NT2/D1 (cell line): ENCODE data around the gene CCDC175.

Experiments
- DNase-seq: peaks from one replicate; pipeline ENCODE4 v3.0.0-alpha.2; 2011; ENCODE audit warnings: low read depth, low spot score
- H3K27me3 ChIP-seq: 2 replicates; pipeline ENCODE4 v1.6.0; 2011; ENCODE audit warnings: mild to moderate bottlenecking; ENCODE audit not compliant: insufficient read length, insufficient read depth
- H3K36me3 ChIP-seq: 2 replicates; pipeline ENCODE4 v1.6.1; 2011; ENCODE audit warnings: mild to moderate bottlenecking, low read length, mixed read lengths; ENCODE audit not compliant: insufficient read depth, insufficient read length
- H3K4me1 ChIP-seq: 2 replicates; pipeline ENCODE4 v1.5.1; 2011; ENCODE audit not compliant: insufficient read depth, insufficient read length
- H3K4me3 ChIP-seq: 2 replicates; pipeline ENCODE4 v1.5.1; 2011; ENCODE audit warnings: low read depth; ENCODE audit not compliant: insufficient read length
- H3K9ac ChIP-seq: 2 replicates; pipeline ENCODE4 v1.6.0; 2011; ENCODE audit warnings: low read depth; ENCODE audit not compliant: insufficient read length
- H3K9me3 ChIP-seq: 2 replicates; pipeline ENCODE4 v1.5.1; 2011; ENCODE audit warnings: mild to moderate bottlenecking, low read length; ENCODE audit not compliant: insufficient read depth
- SUZ12 ChIP-seq: IDR thresholded peaks from 2 replicates; pipeline ENCODE4 v1.6.1; 2011; ENCODE audit not compliant: insufficient read length, insufficient read depth; ENCODE audit errors: extremely low read depth
- YY1 ChIP-seq: IDR thresholded peaks from 2 replicates; pipeline ENCODE4 v1.6.1; 2011; ENCODE audit not compliant: insufficient read length, insufficient read depth
- ZNF274 ChIP-seq: IDR thresholded peaks from 2 replicates; pipeline ENCODE4 v1.6.1; 2011; ENCODE audit warnings: mild to moderate bottlenecking, low read depth, low read length

The CCDC175 gene

GRCh38 chr14:59510966-59511365, 65.6 kb downstream of the CCDC175 start:
- Histone ChIP-seq H3K4me3 (no peak overlapping the region), H3K9me3 (peaks cover 9% of the 10 kb centered on the region; the same call in 1 of the 2 replicates), H3K27me3 (no peaks in the 10 kb centered on the region), H3K9ac (no peak overlapping the region), H3K4me1 (no peaks in the 10 kb centered on the region), H3K36me3 (no peaks in the 10 kb centered on the region)
- no peak for TF ChIP-seq ZNF274
- TF ChIP-seq YY1 = no peak
- TF ChIP-seq SUZ12 = no peak
- DNase-seq = no peak

GRCh38 chr14:59510001-59510400, 66.6 kb downstream of the CCDC175 start:
- DNase-seq = no peak
- no peak for TF ChIP-seq ZNF274
- TF ChIP-seq YY1 = no peak
- no peak for TF ChIP-seq SUZ12
- no peaks in the 10 kb centered on the region for H3K4me1 ChIP-seq
- no peaks in the 10 kb centered on the region for H3K27me3 ChIP-seq
- H3K9me3 ChIP-seq = peaks cover 9% of the 10 kb centered on the region; the same call in 1 of the 2 replicates
- H3K36me3 ChIP-seq = no peaks in the 10 kb centered on the region
- H3K9ac ChIP-seq = no peak overlapping the region
- no peak overlapping the region for H3K4me3 ChIP-seq

GRCh38 chr14:59509101-59509500, 67.5 kb downstream of the CCDC175 start:
- no peak overlapping the region for H3K4me3 ChIP-seq
- H3K36me3 ChIP-seq = no peaks in the 10 kb centered on the region
- H3K27me3 ChIP-seq = no peaks in the 10 kb centered on the region
- H3K9ac ChIP-seq = no peak overlapping the region
- H3K9me3 ChIP-seq = peaks cover 9% of the 10 kb centered on the region; the same call in 1 of the 2 replicates
- no peaks in the 10 kb centered on the region for H3K4me1 ChIP-seq
- TF ChIP-seq SUZ12 (no peak), ZNF274 (no peak), YY1 (no peak)
- no peak for DNase-seq

GRCh38 chr14:59507752-59508103, 68.9 kb downstream of the CCDC175 start:
- Histone ChIP-seq H3K9me3 (peaks cover under 1% of the 10 kb centered on the region; the same call in 1 of the 2 replicates), H3K4me1 (no peaks in the 10 kb centered on the region), H3K4me3 (no peak overlapping the region), H3K27me3 (no peaks in the 10 kb centered on the region), H3K9ac (no peak overlapping the region), H3K36me3 (peaks cover 11% of the 10 kb centered on the region)
- DNase-seq = no peak
- TF ChIP-seq YY1 (no peak), SUZ12 (no peak), ZNF274 (no peak)

GRCh38 chr14:59507063-59507751, 69.4 kb downstream of the CCDC175 start:
- peaks cover 11% of the 10 kb centered on the region for H3K36me3 ChIP-seq
- peak; percentile 62 for DNase-seq
- no peaks in the 10 kb centered on the region for H3K4me1 ChIP-seq
- no peaks in the 10 kb centered on the region for H3K27me3 ChIP-seq
- no peaks in the 10 kb centered on the region; the same call in 1 of the 2 replicates for H3K9me3 ChIP-seq
- H3K9ac ChIP-seq = no peak overlapping the region
- no peak overlapping the region for H3K4me3 ChIP-seq
- no peak for TF ChIP-seq SUZ12
- TF ChIP-seq YY1 = no peak
- TF ChIP-seq ZNF274 = no peak

- no peaks in the 10 kb centered on the region for H3K27me3 ChIP-seq
- H3K36me3 ChIP-seq = peaks cover 22% of the 10 kb centered on the region
- no peaks in the 10 kb centered on the region for H3K4me1 ChIP-seq
- no peak overlapping the region for H3K4me3 ChIP-seq
- no peak for DNase-seq
- TF ChIP-seq SUZ12 (no peak), YY1 (no peak), ZNF274 (no peak)
- H3K9me3 ChIP-seq = no peaks in the 10 kb centered on the region
- no peak overlapping the region for H3K9ac ChIP-seq
These were observed 73.4 kb downstream of the CCDC175 start for GRCh38 chr14:59503256-59503655.

GRCh38 chr14:59500732-59501131, 75.9 kb downstream of the CCDC175 start:
- no peaks in the 10 kb centered on the region for H3K4me1 ChIP-seq
- peaks cover 40% of the 10 kb centered on the region for H3K36me3 ChIP-seq
- H3K27me3 ChIP-seq = no peaks in the 10 kb centered on the region
- H3K4me3 ChIP-seq = no peak overlapping the region
- no peaks in the 10 kb centered on the region for H3K9me3 ChIP-seq
- no peak overlapping the region for H3K9ac ChIP-seq
- TF ChIP-seq SUZ12 = no peak
- TF ChIP-seq YY1 = no peak
- TF ChIP-seq ZNF274 = no peak
- no peak for DNase-seq
